ENCODE data around the gene OXCT1. TPM values are rescaled to one million over a fixed set of nuclear protein-coding genes. Genes with fewer than 3 reads are reported as not detected.

The OXCT1 gene
- total and polyA plus RNA-seq, 2 experiments from 2014 or later: 12.4 to 16.9 TPM

DNA sequence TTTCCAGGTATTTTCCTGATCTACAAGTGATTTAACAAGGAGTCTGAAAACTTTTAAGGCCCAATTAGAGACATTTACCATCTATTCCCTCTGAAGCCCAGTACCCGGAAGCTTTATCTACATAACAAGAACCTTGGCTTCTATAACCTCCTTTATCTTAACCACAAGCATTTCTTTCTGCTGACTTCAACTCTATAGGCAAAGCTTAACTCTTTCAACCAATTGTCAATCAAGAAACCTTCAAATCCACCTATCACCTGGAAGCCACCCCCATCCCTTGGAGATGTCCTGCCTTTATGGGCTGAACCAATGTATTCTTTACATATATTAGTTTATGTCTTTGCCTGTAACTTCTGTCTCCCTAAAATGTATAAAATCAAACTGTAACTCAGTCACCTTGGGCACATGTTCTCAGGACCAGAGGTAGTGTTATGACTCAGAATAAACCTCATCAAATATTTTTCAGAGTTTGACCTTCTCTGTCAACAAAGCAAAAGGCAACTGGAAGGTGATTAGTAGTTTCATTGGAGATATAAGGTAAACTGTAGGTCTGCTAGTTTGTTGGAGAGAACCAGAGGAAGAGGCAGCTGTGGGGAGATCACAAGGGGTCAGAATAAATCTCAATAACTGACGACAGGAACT, 21.0 kb upstream of the OXCT1 start:
- no peaks in the 10 kb centered on the region for H3K79me2 ChIP-seq
- H3K4me3 ChIP-seq: no peak overlapping the region
- no peak overlapping the region for H3K4me2 ChIP-seq
- 51% methylated on average over 2 of the region's 2 CpGs for WGBS (ENCODE audit: low lambda C conversion rate, missing lambda C conversion rate)
- peaks cover 9% of the 10 kb centered on the region for H3K27me3 ChIP-seq
- DNase-seq (ENCODE audit: low spot score): no peak
- H3K9me3 ChIP-seq (ENCODE audit: low read depth): no peaks in the 10 kb centered on the region
- TF ChIP-seq EZH2 (IDR thresholded peaks at IDR 0.05; ENCODE audit: borderline replicate concordance) (no peak), EZH2phosphoT487 (IDR thresholded peaks at IDR 0.05; ENCODE audit: low read depth, severe bottlenecking, unreplicated experiment) (no peak), CTCF (IDR thresholded peaks at IDR 0.05; ENCODE audit: poor library complexity) (no peak)
- peak overlapping the region; percentile 19 for H3K27ac ChIP-seq
- H3K4me1 ChIP-seq (ENCODE audit: insufficient read depth): no peaks in the 10 kb centered on the region
- H3K9me2 ChIP-seq (replicated peaks; ENCODE audit: insufficient read depth): no peaks in the 10 kb centered on the region
- no peaks in the 10 kb centered on the region for H3K36me3 ChIP-seq (replicated peaks; ENCODE audit: insufficient read depth, low read depth)
- no peaks in the 10 kb centered on the region for H4K20me1 ChIP-seq (ENCODE audit: insufficient read depth, poor library complexity, severe bottlenecking)
- H2AFZ ChIP-seq: no peak overlapping the region

- H3K27ac ChIP-seq: no peak overlapping the region
- no peaks in the 10 kb centered on the region for H3K4me1 ChIP-seq (ENCODE audit: insufficient read depth)
- H3K4me2 ChIP-seq: no peak overlapping the region
- H3K4me3 ChIP-seq: no peak overlapping the region
- H2AFZ ChIP-seq: no peak overlapping the region
- no peaks in the 10 kb centered on the region for H3K9me2 ChIP-seq (replicated peaks; ENCODE audit: insufficient read depth)
- TF ChIP-seq CTCF (IDR thresholded peaks at IDR 0.05; ENCODE audit: poor library complexity) (no peak), EZH2phosphoT487 (IDR thresholded peaks at IDR 0.05; ENCODE audit: low read depth, severe bottlenecking, unreplicated experiment) (no peak), EZH2 (IDR thresholded peaks at IDR 0.05; ENCODE audit: borderline replicate concordance) (no peak)
- H3K36me3 ChIP-seq (replicated peaks; ENCODE audit: insufficient read depth, low read depth): no peaks in the 10 kb centered on the region
- no peaks in the 10 kb centered on the region for H4K20me1 ChIP-seq (ENCODE audit: insufficient read depth, poor library complexity, severe bottlenecking)
- no peak for DNase-seq (ENCODE audit: low spot score)
- no peaks in the 10 kb centered on the region for H3K79me2 ChIP-seq
- no peaks in the 10 kb centered on the region for H3K27me3 ChIP-seq
- no peaks in the 10 kb centered on the region for H3K9me3 ChIP-seq (ENCODE audit: low read depth)
Observed at GRCh38 chr5:41885286-41885685, 15.1 kb upstream of the OXCT1 start.

DNA sequence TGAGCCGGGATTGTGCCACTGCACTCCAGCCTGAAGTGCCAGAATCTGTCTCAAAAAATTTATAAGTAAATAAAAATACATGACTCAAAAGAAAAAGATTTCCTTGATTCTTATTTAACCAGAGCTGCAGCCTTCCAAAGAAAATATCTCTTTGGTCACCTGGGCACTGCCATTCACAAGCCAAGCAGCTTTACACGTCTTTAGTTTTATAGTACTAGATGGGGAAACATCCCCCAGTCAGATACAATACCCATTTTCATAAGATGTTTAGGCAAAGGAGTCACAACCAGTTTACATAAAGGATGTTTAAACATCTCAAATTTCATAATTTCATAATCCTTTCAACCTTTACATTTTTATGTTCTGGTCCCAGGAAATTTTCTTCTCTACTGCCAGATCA, 13.7 kb upstream of the OXCT1 start:
- Histone ChIP-seq H2AFZ (no peak overlapping the region), H3K4me1 (ENCODE audit: insufficient read depth) (peaks cover 5% of the 10 kb centered on the region), H3K4me2 (no peak overlapping the region), H3K9me2 (replicated peaks; ENCODE audit: insufficient read depth) (no peaks in the 10 kb centered on the region), H3K4me3 (no peak overlapping the region), H3K36me3 (replicated peaks; ENCODE audit: insufficient read depth, low read depth) (no peaks in the 10 kb centered on the region), H3K9me3 (ENCODE audit: low read depth) (no peaks in the 10 kb centered on the region), H3K27ac (no peak overlapping the region), H3K27me3 (no peaks in the 10 kb centered on the region), H4K20me1 (ENCODE audit: insufficient read depth, poor library complexity, severe bottlenecking) (no peaks in the 10 kb centered on the region), H3K79me2 (no peaks in the 10 kb centered on the region)
- TF ChIP-seq CTCF (IDR thresholded peaks at IDR 0.05; ENCODE audit: poor library complexity) (no peak), EZH2phosphoT487 (IDR thresholded peaks at IDR 0.05; ENCODE audit: low read depth, severe bottlenecking, unreplicated experiment) (no peak), EZH2 (IDR thresholded peaks at IDR 0.05; ENCODE audit: borderline replicate concordance) (no peak)
- no peak for DNase-seq (ENCODE audit: low spot score)
- 86% methylated on average over 2 of the region's 2 CpGs for WGBS (ENCODE audit: low lambda C conversion rate, missing lambda C conversion rate)
